Stimulated activated CD8-positive, alpha-beta memory T cell treated with anti-CD3 and anti-CD28 coated beads, Interleukin-7, amount 100 ng/mL, for 48 hours (primary cell): Measurements from ENCODE around the gene USP3.

ENCODE experiments used
- DNase-seq, 2 donors: peaks; one replicate each; pipeline ENCODE4 v3.0.0-alpha.2; 2020; ENCODE audit warnings: low read depth in 1 of 2; ENCODE audit errors: extremely low read depth in 1 of 2

Gene USP3

DNA sequence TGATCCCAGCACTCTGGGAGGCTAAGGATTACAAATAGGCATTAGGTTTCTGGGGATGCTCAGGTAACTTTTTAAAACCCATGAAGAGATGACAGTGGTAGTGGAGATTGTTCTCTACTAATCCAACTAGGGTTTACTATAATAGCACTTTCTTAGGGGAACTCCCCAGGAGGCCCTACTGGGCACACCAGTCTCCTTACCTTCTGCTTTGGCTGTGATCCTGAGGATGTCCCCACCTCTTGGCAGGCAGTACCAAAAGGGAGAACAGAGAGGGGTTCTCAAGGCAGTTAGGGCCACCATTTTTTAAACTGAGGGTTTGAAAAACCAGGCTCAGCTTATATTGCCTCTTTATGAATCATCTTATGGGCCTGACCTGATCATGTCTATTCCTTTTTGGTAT is 77.8 kb downstream of the USP3 start:
- no peak for DNase-seq

DNA sequence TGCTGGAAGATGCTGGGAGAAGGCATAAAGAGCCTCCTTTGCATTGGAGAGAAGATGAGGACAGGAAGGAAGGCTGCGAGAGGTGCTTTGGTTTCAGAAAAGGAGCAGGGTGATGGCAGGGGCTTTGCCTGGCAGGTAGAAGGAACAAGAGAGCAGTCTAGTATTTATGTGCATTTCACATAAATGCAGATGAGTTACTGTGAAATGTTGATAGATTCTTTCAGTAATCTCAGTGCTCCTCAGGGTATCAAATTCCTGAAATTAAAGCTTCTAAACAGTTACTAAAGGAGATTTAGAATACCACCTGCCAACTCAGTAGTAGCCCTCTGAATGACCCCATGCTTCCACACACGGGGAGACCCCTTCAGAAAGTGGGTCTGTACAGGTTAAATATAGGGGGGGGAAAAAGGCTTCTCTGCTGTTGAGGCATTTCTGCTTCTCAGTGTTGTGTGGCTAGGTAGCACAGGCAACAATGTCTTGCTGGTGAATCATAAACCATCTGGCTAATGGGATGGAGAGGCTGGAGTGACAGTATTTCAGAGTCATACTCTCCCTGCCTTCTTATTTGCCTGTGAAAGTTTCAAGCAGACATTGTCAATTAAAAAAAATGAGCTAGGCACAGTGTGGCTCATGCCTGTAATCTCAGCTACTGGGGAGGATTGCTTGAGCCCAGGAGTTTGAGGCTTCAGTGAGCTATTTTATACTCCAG is 78.5 kb downstream of the USP3 start:
- DNase-seq = no peak

DNA sequence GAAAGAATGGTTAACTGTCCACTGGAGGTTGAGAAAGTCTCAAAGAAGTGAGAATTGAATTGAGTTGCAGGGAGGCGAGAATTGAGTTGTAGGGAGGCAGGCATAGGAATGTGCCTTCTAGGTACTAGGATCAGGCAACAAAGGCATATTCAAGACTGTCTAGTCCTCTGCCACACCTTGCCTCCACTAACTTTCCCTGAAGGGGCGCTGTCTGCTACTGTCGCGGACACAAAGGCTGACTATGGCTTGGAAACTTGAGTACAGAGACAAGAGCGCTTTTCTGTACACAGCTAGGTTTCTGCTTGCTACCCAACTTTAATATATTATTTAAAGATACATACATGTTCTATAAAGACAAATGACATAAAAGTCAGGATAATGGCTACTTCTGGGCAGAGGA is 82.4 kb downstream of the USP3 start:
- no peak for DNase-seq

DNA sequence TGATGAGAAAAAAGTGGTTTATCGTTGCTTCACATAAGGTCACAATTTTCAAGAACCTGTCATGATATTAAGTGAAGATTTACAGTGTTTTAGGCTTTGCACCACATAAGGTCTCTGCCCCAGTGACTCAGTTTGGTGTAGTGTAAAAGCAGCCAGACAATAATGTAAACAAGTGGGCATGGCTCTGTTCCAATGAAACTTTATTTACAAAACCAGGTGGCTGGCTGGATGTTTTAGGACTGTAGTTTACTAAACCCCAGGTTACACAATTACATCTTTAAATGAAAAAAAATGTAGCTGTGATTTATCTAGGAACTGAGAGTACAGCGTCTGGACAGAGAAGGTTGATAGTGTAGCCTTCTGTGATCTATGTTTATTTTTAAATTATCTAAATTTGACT is 83.1 kb downstream of the USP3 start:
- DNase-seq = no peak

DNA sequence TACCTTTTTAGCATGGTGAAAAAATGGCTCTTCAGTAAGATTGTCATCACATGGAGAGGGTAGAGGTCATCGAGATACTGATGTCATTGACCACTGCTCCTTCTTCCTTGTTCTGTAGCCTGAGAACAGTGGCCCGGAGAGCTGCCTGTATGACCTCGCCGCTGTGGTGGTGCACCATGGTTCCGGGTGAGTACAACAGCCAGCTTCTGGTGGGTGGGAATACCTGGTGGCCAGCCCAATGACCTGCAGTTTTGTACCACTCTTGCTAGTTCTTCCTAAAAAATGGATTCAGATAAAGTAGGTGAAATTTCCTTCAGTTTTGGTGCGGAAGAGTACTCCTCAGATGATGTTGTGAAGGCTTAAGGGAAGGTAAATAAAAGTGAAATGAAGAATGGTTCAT is 84.4 kb downstream of the USP3 start:
- no peak for DNase-seq

DNA sequence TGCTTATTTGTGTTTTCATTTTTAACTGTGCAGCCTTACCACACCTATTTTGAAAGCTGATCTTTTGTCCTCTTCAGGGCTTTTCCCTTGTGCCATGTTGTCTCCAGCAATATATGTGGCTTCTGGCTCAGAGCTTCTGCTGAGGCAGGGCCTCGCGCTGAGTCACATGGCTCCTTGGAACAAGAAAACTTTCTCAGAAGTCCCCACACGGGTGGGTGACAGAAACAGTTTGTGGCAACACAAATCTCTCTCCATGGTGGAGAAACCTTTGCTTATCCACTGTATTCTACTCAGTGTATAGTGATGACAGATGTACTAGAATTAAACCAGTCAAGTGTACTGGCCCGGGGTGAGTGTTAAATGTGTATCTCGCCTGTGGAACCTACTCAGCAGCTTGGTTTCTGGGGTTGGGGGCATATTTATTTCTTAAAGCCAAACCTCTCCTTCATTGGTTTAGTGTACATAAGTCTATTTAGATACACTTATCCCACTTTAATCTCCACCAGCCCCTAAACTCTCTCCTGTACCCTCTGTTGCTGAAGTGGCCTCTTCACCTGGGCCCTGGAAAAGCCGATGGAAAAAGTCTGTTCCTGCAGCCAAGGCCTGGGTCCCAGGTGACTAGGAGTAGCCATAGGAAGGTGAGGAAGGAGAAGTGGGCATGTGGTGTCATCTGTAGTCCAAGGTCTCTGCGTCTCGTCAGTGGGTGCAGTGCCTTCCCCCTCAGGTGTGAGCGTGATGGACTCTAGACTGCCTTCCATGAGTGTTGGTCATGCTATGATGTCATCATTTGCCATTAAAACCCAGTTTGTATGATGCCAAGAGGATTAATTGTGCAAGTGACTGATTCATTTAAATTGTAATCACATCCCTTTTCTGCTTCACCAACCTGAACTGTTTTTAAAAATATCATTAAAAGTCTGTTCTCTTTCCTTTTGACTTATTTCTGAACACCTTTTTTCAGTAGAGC is 89.6 kb downstream of the USP3 start:
- DNase-seq = peak in 1 of 2 donors; percentile 70

DNA sequence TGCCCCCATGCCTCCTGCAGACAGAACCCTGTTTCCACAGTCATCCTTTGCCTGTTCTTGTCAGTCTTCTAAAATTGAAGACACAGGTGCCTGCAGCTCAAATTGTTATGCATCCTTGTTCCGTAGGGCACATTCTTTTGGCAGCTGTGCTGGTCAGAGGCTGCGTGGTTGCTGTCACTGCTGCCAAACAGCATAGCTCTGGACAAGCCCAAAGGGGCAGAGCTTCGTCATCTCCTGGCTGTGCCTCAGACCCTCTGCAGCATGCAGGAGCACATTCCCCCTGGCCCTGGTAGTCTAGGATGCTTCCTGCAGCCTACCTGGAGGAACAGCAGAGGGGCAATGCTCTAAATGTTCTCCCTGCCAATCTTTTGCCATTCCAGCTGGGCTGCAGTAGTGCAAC is 90.7 kb downstream of the USP3 start:
- no peak for DNase-seq

DNA sequence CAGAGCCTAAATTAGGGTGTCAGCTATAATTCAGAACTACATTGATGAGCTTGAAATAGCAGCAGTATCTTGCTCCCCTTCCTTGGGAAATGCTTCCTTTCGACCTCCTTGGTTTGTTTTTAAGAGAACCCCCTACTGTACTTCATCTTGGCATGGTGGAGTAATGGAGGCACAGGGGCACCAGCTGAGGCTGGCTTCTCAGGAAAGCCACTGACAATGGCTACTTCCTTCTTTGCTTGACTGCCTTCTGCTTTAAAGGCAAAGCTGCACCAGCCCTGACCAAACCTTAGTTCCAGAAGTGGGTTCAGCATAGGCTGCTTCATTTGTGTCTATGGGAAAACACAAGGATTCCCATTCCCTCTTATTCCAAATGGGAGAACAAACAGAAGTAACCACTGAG is 91.3 kb downstream of the USP3 start:
- DNase-seq = no peak

DNA sequence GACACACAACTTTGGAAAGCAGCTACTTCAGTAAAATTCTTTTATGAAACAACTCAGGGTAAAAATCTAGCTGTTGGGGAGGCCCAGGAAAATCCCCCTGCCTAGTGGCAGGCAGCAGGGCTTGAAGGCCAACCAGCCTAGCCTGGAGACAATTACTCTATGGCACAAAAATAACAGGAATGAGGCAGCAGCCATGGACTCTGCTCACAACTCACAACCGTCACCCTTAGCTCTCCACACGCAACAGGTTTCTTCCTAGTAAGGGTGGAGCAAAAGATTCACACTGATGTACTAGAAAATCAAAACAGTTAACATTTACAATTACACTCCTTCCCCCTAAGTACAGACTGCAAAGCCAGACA is 92.3 kb downstream of the USP3 start:
- no peak for DNase-seq

DNA sequence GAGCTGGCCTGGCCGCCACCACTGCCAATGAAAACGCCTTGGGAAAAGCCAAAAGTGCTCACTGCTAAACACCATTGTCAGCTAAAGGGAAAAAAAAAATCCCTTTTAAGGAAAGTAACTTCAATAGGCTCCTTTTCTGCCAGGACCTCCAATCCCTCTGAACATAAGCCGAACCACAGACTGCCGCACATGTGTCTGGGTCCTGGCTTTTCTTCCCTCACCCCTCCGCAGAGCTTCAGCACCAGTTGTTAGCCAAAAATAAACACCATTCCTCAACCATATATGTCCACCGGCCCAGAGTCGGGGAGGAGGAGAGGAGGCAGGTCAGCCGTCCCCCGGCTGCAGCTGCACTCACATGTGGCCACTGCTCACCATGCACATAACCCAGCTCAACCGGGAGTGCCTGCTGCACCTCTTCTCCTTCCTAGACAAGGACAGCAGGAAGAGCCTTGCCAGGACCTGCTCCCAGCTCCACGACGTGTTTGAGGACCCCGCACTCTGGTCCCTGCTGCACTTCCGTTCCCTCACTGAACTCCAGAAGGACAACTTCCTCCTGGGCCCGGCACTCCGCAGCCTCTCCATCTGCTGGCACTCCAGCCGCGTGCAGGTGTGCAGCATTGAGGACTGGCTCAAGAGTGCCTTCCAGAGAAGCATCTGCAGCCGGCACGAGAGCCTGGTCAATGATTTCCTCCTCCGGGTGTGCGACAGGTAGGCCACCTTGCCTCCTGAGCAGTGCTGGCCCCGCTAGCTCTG is 92.8 kb downstream of the USP3 start, which contains the start of gene FBXL22:
FBXL22 (plus strand) TSS at position 350 of the 753 bp plus-strand sequence; CDS start at position 356, 6 bp downstream.
- no peak for DNase-seq

DNA sequence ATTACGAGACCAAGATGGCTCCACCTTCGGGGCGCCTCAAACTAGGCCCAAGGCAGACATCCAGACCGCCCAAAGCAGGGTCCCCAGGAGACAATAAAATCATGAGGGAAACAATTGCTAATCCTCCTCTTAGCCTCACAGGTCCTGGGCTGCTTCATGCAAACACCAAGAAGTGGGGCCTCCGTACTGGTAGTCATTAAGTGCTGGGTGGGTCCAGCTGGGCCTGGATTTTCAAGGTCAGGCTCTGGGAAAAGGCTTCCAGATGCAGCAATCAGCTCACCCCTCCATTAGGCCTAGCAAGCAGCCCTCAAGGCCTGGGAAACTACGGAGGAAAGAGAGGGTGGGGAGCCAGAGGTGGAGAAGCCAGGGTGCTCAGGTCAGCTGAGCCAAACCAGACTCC is 93.4 kb downstream of the USP3 start:
- no peak for DNase-seq

DNA sequence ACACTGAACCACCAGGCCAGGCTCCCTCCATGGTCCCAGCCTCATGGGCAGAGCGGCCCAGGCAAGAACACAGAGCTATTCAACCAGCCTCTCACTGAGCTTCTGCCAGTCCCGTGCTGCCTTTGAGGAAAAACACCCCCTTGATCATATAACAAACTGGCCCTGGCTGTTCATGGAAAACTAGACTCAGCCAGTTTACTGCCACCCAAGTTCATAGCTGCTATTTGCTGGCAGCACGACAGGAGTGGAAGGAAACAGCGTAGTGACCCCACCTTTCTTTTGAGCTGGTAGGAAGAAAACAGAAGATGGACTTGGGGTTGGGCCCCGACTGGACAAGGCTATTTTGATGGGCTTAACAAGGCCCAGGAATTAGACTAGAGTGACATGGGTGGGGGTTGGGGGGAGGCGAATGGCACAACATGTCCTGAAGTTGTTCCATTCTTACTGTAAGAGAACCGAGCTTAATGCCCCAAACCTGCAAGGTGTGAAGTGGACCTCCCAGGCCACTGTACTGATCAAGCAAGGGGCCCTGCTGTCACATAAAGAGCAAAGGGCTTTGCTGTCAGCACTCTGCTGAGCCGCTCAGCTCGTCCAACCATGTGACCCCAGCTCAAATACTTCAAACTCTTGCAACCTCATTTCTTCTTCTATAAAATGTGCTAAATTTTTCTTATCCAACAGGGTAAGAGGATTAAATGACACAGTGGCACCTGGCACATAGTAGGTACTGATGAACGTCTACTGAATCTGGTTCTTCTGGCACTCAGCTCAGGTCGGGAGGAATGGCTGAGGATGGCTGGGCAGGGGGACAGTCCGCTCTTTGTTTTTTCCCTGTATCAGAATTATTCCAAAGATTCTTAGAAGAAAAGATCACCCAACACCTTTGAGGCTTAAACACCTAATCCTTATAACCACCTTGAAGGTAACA is 94.3 kb downstream of the USP3 start:
- no peak for DNase-seq

DNA sequence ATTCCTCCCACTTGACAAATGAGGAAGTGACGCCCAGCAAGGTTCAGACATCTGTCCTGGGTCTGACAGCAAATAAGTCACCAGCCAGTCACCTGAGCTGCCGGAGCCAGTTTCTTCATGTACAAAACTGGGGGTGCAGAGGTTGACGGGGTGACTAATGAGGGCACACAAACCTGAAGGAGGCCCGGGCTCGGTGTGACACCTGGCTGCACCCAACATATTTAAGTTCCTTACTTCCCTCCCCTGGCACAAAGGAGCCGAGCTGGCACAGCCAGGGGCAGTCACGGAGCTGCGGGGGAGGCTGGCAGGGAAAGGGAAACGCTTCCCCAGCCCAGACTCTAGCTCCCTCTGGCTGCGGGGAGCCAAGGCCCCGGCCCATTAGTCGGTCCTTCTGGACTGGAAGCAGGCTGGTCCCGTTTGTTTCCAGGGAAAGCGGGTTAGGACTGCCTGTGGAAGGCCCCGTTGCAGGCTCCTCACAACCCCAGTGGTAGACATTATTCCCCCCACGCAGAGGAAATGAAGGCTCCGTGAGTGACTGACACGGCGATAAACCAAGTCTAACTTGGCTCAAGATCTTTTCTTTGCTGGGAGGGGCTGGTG is 95.1 kb downstream of the USP3 start:
- DNase-seq = no peak

DNA sequence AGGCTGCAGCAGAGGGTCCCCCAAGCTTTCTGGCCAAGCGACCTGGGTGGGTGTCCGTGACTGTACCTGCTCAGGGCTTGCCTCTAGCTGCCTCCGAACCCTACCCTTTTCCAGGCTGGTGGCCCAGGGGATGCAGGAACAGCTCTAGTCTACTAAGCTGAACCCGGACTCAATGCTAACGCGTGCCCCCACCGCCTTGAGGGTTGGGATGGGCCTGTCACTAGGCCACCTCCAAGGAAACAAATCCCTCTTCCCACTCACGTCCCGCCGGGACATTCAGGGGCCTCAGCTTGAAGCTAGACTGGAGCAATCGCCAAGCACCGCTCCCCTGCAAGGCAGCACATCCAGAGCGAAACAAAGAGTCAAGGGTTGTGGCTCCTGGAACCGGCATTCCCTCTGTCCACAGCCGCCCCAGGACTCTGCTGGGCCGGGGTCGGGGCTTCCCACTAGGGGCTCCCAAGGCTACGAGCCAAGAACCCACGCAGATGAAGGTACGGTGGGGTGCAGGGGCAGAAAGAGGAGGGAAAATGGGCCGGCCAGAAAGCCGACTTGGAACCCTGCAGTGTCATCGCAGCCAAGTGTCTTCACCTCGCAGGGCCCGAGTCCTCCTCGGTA is 95.7 kb downstream of the USP3 start:
- no peak for DNase-seq

DNA sequence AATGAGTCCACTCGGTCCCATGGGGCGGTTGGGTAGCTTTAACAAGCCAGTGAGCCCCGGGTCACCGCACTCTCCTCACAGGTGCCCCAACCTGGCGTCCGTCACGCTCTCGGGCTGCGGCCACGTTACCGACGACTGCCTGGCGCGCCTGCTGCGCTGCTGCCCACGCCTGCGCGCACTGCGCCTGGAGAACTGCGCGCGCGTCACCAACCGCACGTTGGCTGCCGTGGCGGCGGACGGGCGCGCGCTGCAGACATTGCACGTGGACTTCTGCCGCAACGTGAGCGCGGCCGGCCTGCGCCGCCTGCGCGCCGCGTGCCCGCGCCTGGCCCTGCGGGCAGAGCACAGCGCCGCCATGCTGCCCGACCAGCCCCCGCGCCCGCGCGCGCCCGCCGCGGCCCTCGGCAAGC is 96.2 kb downstream of the USP3 start:
- DNase-seq = peak; percentile 84

DNA sequence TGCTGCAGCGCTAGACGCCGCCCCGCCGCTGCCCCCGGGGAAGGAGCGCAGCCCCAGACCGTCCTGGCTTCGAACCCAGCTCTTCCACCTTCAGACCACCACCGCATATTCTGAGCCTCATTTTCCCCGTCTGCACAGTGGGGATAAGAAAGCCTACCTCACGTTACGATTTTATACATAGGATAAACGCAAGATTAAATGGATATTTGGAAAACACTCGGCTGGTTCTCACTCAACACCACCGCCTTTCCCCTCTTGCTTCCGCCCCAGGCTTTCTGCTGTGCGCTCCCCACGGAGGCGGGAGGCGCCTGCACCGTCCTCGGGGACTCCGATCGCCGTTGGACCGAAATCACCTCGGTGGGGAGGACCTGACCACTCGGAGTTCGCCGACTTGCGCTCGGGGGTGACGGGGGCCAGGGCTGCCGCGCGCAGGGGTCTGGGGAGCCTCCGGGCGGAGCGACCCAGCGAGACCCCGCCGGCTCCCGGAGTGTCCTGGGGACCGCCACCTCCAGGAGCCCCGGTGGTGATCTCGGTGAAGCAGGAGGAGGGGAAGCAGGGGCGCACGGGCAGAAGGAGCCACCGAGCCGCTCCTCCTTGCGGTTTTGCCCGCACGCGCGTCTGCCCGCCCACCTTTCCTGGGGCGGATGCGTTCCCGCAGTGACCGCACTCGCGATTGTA is 96.8 kb downstream of the USP3 start:
- no peak for DNase-seq

DNA sequence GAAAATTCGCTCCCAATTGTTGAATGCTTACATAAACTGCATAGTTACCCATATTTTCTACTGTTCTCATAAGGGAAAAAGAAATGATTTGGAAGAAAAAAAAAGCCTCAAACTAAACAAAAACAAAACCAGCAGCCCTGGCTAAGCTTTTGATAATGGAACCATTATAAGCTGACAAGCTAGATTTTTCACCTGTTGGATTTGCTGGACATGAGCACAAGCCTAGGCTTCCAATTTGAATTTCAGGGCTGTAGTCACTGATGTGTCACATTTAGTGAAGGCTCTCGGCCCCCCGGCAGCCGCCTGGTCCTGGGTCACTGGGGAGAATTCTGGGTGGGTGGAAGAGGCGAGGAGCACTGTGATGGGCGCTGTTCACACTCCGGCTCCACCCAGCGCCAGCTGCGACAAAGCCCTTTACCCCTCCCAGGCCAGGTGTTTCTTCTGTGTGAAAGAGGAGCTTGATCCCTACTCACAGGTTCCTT is 97.4 kb downstream of the USP3 start:
- DNase-seq = no peak

DNA sequence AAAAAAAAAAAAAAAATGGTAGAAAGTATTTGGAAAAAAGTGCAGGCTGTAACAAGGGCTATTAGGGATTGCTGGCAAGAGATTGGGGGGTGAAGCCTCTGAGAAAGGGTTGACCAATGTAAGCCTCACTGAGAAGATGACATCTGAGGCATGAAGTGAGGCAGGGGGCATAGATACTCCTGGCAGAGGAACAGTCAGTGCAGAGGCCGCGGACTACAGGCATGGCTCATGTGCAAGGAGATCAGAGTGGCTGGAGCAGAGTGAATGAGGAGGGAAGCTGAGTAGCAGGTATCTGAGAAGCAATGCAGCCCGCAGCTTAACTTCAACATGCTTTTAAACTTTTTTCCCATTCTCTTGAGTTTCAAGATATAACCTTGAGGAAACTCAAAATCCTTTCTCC is 98.2 kb downstream of the USP3 start:
- no peak for DNase-seq

DNA sequence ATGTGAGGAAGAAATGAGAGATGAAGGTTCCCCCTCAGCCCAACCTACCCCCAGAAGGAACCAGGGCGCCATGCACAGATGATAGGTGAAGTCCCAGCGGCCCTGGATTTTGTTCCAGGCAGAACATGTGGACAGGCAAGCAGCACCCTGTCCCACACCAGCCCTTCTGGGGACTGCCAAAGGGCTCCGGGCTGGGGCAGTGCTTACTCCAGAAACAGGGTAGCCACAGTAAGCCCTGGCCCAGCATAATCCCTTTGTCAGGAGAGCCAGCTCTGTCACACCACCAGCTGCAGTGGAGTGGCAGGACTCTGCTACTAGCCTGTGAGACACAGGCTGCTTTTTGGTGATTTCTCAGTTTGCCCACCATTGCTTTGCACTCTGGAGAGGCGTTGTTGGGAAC is 99.1 kb downstream of the USP3 start:
- DNase-seq = no peak
